BJ (cell line): Measurements from ENCODE around the gene CEP83. TPM values are rescaled to one million over a fixed set of nuclear protein-coding genes. Genes with fewer than 3 reads are reported as not detected.

Experiments used
- CTCF ChIA-PET: fragments of 350-600 bp; formaldehyde crosslinking; extraction: SDS; loops from one replicate; lab custom pipeline; 2021; ENCODE audit warnings: antibody characterized with exemption, inconsistent platforms; lab: Yijun Ruan, JAX
- POLR2A ChIA-PET: fragments of 300-600 bp; sonication (Branson Sonifier 250); formaldehyde crosslinking; extraction: SDS; loops from one replicate; lab custom pipeline; 2021; ENCODE audit warnings: antibody characterized with exemption; lab: Charles Lee
- DNase-seq: peaks from one replicate; pipeline ENCODE4 v3.0.0-alpha.2; 2011; ENCODE audit warnings: low read depth
- H3K27me3 ChIP-seq: 2 replicates; pipeline ENCODE4 v1.6.0; 2011; ENCODE audit warnings: low read length; ENCODE audit not compliant: control insufficient read depth, insufficient read depth
- H3K36me3 ChIP-seq: 2 replicates; pipeline ENCODE4 v1.5.1; 2011; ENCODE audit warnings: low read length; ENCODE audit not compliant: control insufficient read depth, insufficient read depth
- H3K4me3 ChIP-seq: 2 replicates; pipeline ENCODE4 v1.5.1; 2011; ENCODE audit warnings: low read depth, mild to moderate bottlenecking, control low read depth, low read length
- polyA plus RNA-seq: library from polyadenylated mRNA; depleted of rRNA; stranded (reverse); fragments of >200 nt; gene quantifications from 2 replicates; pipeline ENCODE4 v1.2.3, GENCODE V29; 2011; rRNA removed
- TF ChIP-seq, protein P1 (sequence below): IDR thresholded peaks from 2 replicates; pipeline ENCODE4 v1.5.1; 2011; ENCODE audit warnings: low read depth, mild to moderate bottlenecking, control low read depth, inconsistent platforms, low read length, moderate library complexity; ENCODE audit not compliant: insufficient read depth

Gene CEP83
- polyA plus RNA-seq, 1 experiment: 5.7 TPM

DNA sequence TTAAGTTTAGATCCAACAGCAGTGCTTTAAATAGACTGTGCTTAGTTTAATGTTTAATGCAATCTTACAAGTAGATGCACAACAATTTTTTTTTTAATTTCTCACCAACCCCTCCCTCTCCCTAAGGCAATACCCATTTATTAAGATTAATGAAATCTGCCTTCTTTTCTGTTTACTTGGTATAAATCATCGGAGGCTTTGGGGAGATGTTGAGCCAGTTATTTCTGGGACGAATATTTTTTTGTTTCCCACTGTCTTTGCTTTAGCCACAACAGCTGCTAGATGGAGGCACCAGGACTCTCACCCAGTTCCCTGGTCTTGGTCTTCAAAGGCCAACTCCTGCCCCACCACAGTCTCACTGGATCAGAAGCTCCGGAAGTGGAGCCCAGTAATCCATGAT is 197.9 kb downstream of the CEP83 start:
- TF ChIP-seq, protein P1, sequence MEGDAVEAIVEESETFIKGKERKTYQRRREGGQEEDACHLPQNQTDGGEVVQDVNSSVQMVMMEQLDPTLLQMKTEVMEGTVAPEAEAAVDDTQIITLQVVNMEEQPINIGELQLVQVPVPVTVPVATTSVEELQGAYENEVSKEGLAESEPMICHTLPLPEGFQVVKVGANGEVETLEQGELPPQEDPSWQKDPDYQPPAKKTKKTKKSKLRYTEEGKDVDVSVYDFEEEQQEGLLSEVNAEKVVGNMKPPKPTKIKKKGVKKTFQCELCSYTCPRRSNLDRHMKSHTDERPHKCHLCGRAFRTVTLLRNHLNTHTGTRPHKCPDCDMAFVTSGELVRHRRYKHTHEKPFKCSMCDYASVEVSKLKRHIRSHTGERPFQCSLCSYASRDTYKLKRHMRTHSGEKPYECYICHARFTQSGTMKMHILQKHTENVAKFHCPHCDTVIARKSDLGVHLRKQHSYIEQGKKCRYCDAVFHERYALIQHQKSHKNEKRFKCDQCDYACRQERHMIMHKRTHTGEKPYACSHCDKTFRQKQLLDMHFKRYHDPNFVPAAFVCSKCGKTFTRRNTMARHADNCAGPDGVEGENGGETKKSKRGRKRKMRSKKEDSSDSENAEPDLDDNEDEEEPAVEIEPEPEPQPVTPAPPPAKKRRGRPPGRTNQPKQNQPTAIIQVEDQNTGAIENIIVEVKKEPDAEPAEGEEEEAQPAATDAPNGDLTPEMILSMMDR: no peak
- H3K36me3 ChIP-seq: no peaks in the 10 kb centered on the region; the same call in 1 of the 2 replicates
- no peak for DNase-seq
- ChIA-PET CTCF (interaction anchor here (1.4 kb wide), 1 partner anchor 172 kb away, joined by 3 read pairs; no protein-coding TSS in a partner anchor), POLR2A (no interaction called here)
- H3K4me3 ChIP-seq: peak overlapping the region; percentile 19
- H3K27me3 ChIP-seq: no peaks in the 10 kb centered on the region

DNA sequence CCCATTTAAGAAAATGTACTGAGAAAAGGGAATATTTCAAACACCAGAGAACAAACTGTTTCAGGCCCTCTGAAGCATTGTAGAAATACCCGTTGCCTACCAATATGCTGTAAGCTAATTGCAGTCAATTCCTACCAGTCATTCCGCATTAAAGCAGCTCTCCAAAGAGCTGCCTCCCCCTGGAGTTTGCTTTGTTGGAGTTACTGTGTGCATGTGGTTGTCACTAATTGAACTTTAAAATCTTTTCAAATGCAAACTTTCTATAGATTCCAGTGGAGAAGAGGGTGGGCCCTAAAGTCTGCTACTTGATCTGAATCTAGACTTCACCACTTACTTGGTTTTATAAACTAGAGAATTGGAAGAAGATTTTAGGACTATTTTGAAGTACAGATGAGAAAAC is 198.5 kb downstream of the CEP83 start:
- CTCF ChIA-PET: interaction anchor here (1.4 kb wide), 1 partner anchor 172 kb away, joined by 3 read pairs; no protein-coding TSS in a partner anchor
- POLR2A ChIA-PET: no interaction called here
- TF ChIP-seq, protein P1: no peak
- no peak for DNase-seq
- no peak overlapping the region for H3K4me3 ChIP-seq
- no peaks in the 10 kb centered on the region; the same call in 1 of the 2 replicates for H3K36me3 ChIP-seq
- no peaks in the 10 kb centered on the region for H3K27me3 ChIP-seq

DNA sequence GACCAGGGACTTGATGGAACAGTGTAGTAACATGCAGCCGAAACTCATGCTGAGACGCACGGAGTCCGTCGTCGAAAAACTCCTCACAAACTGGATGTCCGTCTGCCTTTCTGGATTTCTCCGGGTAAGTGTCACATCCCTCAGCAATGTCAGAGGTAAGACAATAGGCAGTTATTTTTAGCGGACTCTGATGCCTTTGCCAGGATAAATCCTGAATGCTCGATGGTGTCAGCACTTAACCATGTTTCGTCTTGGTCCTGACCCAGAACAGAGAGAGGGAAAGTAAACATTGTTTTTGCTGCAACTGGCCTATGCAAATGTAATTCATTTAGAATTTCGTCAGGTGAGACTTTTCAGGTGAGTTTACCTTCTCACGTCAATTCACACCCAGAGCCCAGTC is 198.9 kb downstream of the CEP83 start:
- Histone ChIP-seq H3K27me3 (no peaks in the 10 kb centered on the region), H3K4me3 (no peak overlapping the region), H3K36me3 (no peaks in the 10 kb centered on the region; the same call in 1 of the 2 replicates)
- no peak for DNase-seq
- TF ChIP-seq, protein P1: no peak
- ChIA-PET POLR2A (no interaction called here), CTCF (interaction anchor here (1.4 kb wide), 1 partner anchor 173 kb away, joined by 3 read pairs; no protein-coding TSS in a partner anchor)

DNA sequence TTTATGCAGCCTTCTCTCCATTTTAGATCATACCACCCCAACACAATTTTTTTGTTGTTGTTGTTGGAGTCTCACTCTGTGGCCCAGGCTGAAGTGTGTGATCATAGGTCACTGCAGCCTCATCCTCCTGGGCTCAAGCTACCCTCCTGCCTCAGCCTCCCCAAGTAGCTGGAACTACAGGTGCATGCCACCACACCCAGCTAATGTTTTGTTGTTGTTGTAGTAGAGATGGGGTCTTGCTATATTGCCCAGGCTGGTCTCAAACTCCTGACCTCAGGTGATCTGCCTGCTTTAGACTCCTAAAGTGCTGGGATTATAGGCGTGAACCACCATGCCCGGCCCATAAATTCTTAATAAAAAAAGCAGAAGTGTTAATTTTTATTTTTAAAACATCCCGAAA is 199.7 kb downstream of the CEP83 start:
- ChIA-PET POLR2A (no interaction called here), CTCF (interaction anchor here (0.6 kb wide), 1 partner anchor 94 kb away, joined by 3 read pairs; no protein-coding TSS in a partner anchor)
- no peaks in the 10 kb centered on the region for H3K27me3 ChIP-seq
- TF ChIP-seq, protein P1: no peak
- no peak overlapping the region for H3K4me3 ChIP-seq
- H3K36me3 ChIP-seq: no peaks in the 10 kb centered on the region; the same call in 1 of the 2 replicates
- DNase-seq: no peak

DNA sequence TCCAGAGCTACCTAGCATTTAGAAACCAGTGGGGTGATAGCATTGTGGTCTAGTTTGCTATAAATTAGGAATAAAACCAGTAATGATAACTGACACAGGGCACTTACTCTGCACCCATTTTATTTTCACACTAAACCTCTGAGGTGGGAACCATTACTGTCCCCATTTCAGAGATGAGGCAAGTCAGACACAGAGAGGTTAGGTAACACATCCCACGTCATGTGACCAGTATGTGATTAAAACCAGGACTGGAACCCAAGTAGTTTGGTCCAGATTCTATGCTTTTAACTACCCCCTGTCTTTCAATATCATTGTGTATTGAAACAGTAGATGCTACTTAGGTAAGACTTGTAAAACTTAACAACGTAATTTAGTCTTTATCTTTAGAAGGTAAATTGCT is 201.1 kb downstream of the CEP83 start:
- no peaks in the 10 kb centered on the region for H3K27me3 ChIP-seq
- TF ChIP-seq, protein P1: no peak
- POLR2A ChIA-PET: no interaction called here
- H3K36me3 ChIP-seq: no peaks in the 10 kb centered on the region; the same call in 1 of the 2 replicates
- no peak overlapping the region for H3K4me3 ChIP-seq
- CTCF ChIA-PET: no interaction called here
- DNase-seq: no peak

Other genes starting within 250 kb of the CEP83 start
- gene TMCC3, start 190.7 kb upstream of the CEP83 start, polyA plus RNA-seq: not detected in 2 replicates